ENCODE results near the gene OPRPN. TPM values are rescaled to one million over a fixed set of nuclear protein-coding genes. Genes with fewer than 3 reads are reported as not detected.

OPRPN gene, protein sequence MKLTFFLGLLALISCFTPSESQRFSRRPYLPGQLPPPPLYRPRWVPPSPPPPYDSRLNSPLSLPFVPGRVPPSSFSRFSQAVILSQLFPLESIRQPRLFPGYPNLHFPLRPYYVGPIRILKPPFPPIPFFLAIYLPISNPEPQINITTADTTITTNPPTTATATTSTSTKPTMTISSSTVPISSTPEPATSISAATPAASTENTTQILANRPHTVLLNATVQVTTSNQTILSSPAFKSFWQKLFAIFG
- not detected in 5 replicates for total RNA-seq (2022; extraction: Qiagen RNA extraction; ENCODE audit: low read depth)

DNA sequence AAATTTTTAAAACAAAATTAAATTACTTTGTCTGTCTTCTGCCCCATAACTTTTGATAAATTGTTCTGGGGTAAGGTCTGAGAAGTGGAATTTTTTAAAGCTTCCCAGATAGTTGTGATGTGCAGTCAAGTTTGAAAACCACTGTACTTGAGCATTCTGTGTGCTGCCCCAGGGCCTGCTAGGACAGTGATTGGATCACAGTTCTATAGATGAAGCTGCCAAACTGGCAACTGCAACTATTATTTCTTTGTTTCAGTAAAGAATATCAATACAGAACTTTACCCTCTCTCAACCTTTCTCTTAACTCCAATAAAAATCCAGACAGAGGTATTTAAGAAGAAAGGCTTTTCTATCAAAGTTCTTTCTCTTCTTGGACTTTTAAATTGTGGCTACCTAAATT, at the start of gene OPRPN:
TSS of gene OPRPN (plus strand) at position 361 of the 400 bp plus-strand sequence. CDS start 1,346 bp downstream, outside the sequence.

GRCh38 chr4:70360460-70360859, 37.3 kb upstream of the OPRPN start, which contains the start of gene SMR3A:
Gene SMR3A (plus strand): TSS chr4:70360760. CDS start chr4:70362116, 1,356 bp downstream.

GRCh38 chr4:70382691-70383181, 15.0 kb upstream of the OPRPN start, which contains the start of gene SMR3B:
Gene SMR3B (plus strand): TSS chr4:70383131. CDS start chr4:70384511, 1,380 bp downstream.

Other genes with a start within 250 kb of the OPRPN start
- not detected in 5 replicates for gene PRR27, start 243.7 kb upstream of the OPRPN start, total RNA-seq (2022; extraction: Qiagen RNA extraction; ENCODE audit: low read depth)
- gene ODAM, start 202.2 kb upstream of the OPRPN start, total RNA-seq (2022; extraction: Qiagen RNA extraction; ENCODE audit: low read depth) = not detected in 5 replicates
- not detected in 5 replicates for gene FDCSP, start 171.8 kb upstream of the OPRPN start, total RNA-seq (2022; extraction: Qiagen RNA extraction; ENCODE audit: low read depth)
- gene CSN3, start 155.3 kb upstream of the OPRPN start, total RNA-seq (2022; extraction: Qiagen RNA extraction; ENCODE audit: low read depth) = not detected in 5 replicates
- gene CABS1, start 63.0 kb upstream of the OPRPN start, total RNA-seq (2022; extraction: Qiagen RNA extraction; ENCODE audit: low read depth) = not detected in 5 replicates
- gene SMR3A, start 37.2 kb upstream of the OPRPN start, total RNA-seq (2022; extraction: Qiagen RNA extraction; ENCODE audit: low read depth) = not detected in 5 replicates
- gene SMR3B, start 14.8 kb upstream of the OPRPN start, total RNA-seq (2022; extraction: Qiagen RNA extraction; ENCODE audit: low read depth) = not detected in 5 replicates
- not detected in 5 replicates for gene MUC7, start 74.3 kb downstream of the OPRPN start, total RNA-seq (2022; extraction: Qiagen RNA extraction; ENCODE audit: low read depth)
- gene AMTN, start 120.6 kb downstream of the OPRPN start, total RNA-seq (2022; extraction: Qiagen RNA extraction; ENCODE audit: low read depth) = not detected in 5 replicates
- gene AMBN, start 194.3 kb downstream of the OPRPN start, total RNA-seq (2022; extraction: Qiagen RNA extraction; ENCODE audit: low read depth) = not detected in 5 replicates
- not detected in 5 replicates for gene ENAM, start 230.8 kb downstream of the OPRPN start, total RNA-seq (2022; extraction: Qiagen RNA extraction; ENCODE audit: low read depth)

Data from A549 treated with GW870086 at 1 μM for 4 hours (cell line).